ENCODE results near the gene ARHGAP21. TPM values are rescaled to one million over a fixed set of nuclear protein-coding genes. Genes with fewer than 3 reads are reported as not detected.

The ARHGAP21 gene
- total and polyA plus RNA-seq, 2 experiments from 2014 or later = 15.3 to 44.5 TPM

GRCh38 chr10:24713086-24713485, 10.6 kb downstream of the ARHGAP21 start:
- no peak for ATAC-seq
- Histone ChIP-seq H3F3A (replicated peaks; ENCODE audit: low read depth) (no peaks in the 10 kb centered on the region), H3K4me1 (ENCODE audit: insufficient read depth) (peaks cover 24% of the 10 kb centered on the region), H3K4me3 (no peak overlapping the region), H4K20me1 (replicated peaks; ENCODE audit: insufficient read depth) (peaks cover 15% of the 10 kb centered on the region; the same call in 1 of the 2 replicates), H3K9me2 (ENCODE audit: insufficient read depth) (no peaks in the 10 kb centered on the region), H3K27ac (ENCODE audit: low read depth) (no peak overlapping the region), H3K4me2 (no peak overlapping the region), H3K36me3 (ENCODE audit: insufficient read depth) (no peaks in the 10 kb centered on the region), H2AFZ (no peak overlapping the region), H3K27me3 (ENCODE audit: insufficient read depth) (peaks cover 15% of the 10 kb centered on the region), H3K79me2 (replicated peaks; ENCODE audit: insufficient read depth) (peaks cover 97% of the 10 kb centered on the region)
- DNase-seq (ENCODE audit: low spot score) = no peak
- Mint-ChIP-seq H3K36me3 (ENCODE audit: low read depth) (no peaks in the 10 kb centered on the region), H3K9me3 (no peaks in the 10 kb centered on the region), H3K4me3 (no peak overlapping the region), H3K4me1 (peaks cover 7% of the 10 kb centered on the region; the same call in 1 of the 3 replicates), H3K27ac (no peak overlapping the region), H3K27me3 (ENCODE audit: insufficient read depth, low read depth, poor library complexity) (no peaks in the 10 kb centered on the region)
- TF ChIP-seq POLR2AphosphoS5 (IDR thresholded peaks at IDR 0.05; ENCODE audit: low read depth) (no peak), ZNF331 (CRISPR knock-in tag; IDR thresholded peaks at IDR 0.05; ENCODE audit: low read depth) (no peak)

DNA sequence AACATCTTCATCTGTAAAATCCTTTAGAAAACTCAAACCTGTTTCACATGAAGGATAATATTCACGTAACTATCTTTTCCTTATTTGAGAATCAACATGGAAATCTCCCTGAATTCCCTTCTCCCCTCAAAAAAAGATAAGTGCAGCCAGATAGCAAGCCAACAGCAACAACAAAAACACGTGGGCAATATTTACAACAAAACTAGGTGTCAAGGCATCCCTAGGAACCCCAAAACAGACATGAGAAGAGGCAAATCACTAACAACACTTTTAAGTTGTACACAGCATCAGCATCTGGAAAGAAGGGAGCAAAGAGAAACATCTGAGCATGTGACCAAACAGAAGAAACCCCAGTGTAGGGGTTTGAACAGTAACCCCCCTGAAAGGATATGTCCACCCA, 12.2 kb downstream of the ARHGAP21 start:
- Mint-ChIP-seq H3K4me3 (no peak overlapping the region), H3K36me3 (ENCODE audit: low read depth) (no peaks in the 10 kb centered on the region), H3K4me1 (peaks cover 7% of the 10 kb centered on the region; the same call in 1 of the 3 replicates), H3K27me3 (ENCODE audit: insufficient read depth, low read depth, poor library complexity) (no peaks in the 10 kb centered on the region), H3K27ac (no peak overlapping the region), H3K9me3 (no peaks in the 10 kb centered on the region)
- Histone ChIP-seq H3K27me3 (ENCODE audit: insufficient read depth) (no peaks in the 10 kb centered on the region), H3K27ac (ENCODE audit: low read depth) (no peak overlapping the region), H2AFZ (no peak overlapping the region), H4K20me1 (replicated peaks; ENCODE audit: insufficient read depth) (peaks cover 15% of the 10 kb centered on the region; the same call in 1 of the 2 replicates), H3K79me2 (replicated peaks; ENCODE audit: insufficient read depth) (peaks cover 95% of the 10 kb centered on the region), H3K4me2 (no peak overlapping the region), H3K9me2 (ENCODE audit: insufficient read depth) (no peaks in the 10 kb centered on the region), H3K36me3 (ENCODE audit: insufficient read depth) (no peaks in the 10 kb centered on the region), H3K4me1 (ENCODE audit: insufficient read depth) (peaks cover 8% of the 10 kb centered on the region), H3F3A (replicated peaks; ENCODE audit: low read depth) (no peaks in the 10 kb centered on the region), H3K4me3 (no peak overlapping the region)
- TF ChIP-seq CTCF (conservative IDR thresholded peaks at IDR 0.05; ENCODE audit: low read depth in 2 of 2) (no peak), ZNF331 (CRISPR knock-in tag; IDR thresholded peaks at IDR 0.05; ENCODE audit: low read depth) (no peak), ZNF462 (CRISPR knock-in tag; IDR thresholded peaks at IDR 0.05) (no peak), POLR2AphosphoS5 (IDR thresholded peaks at IDR 0.05; ENCODE audit: low read depth) (no peak), REST (IDR thresholded peaks at IDR 0.05; ENCODE audit: unreplicated experiment) (no peak), STAT1 (IDR thresholded peaks at IDR 0.05; ENCODE audit: unreplicated experiment) (no peak), CREB1 (CRISPR knock-in tag; IDR thresholded peaks at IDR 0.05; ENCODE audit: low read depth) (no peak), JUNB (IDR thresholded peaks at IDR 0.05; ENCODE audit: unreplicated experiment) (no peak)
- TF ChIP-seq, protein P1, sequence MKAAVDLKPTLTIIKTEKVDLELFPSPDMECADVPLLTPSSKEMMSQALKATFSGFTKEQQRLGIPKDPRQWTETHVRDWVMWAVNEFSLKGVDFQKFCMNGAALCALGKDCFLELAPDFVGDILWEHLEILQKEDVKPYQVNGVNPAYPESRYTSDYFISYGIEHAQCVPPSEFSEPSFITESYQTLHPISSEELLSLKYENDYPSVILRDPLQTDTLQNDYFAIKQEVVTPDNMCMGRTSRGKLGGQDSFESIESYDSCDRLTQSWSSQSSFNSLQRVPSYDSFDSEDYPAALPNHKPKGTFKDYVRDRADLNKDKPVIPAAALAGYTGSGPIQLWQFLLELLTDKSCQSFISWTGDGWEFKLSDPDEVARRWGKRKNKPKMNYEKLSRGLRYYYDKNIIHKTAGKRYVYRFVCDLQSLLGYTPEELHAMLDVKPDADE (IDR thresholded peaks at IDR 0.05) = no peak
- DNase-seq (ENCODE audit: low spot score) (no peak), ATAC-seq (no peak)

Data from GM23338 (cell line).